HL-60/S4 treated with retinoic acid at 250 ng/mL for 4 days and 3 days (cell line): ENCODE results near the gene SUMO2.
"Not testable (repeated sequence)": the region's sequence is repeated elsewhere in the genome, so short reads cannot be mapped to it uniquely, and the experiment has no call there.

Experiments used
- in situ Hi-C: fragments of 300-500 bp; cut with MboI; formaldehyde crosslinking; loops from 2 replicates; pipeline ENCODE4 v1.7.0; 2022; ENCODE audit warnings: low sequenced_read_pairs

SUMO2 gene

GRCh38 chr17:75182319-75182568 lies 515 bp downstream of the SUMO2 start:
- in situ Hi-C loops: no loop called here

GRCh38 chr17:75181608-75182318 lies 996 bp downstream of the SUMO2 start:
- in situ Hi-C loops: no loop called here

DNA sequence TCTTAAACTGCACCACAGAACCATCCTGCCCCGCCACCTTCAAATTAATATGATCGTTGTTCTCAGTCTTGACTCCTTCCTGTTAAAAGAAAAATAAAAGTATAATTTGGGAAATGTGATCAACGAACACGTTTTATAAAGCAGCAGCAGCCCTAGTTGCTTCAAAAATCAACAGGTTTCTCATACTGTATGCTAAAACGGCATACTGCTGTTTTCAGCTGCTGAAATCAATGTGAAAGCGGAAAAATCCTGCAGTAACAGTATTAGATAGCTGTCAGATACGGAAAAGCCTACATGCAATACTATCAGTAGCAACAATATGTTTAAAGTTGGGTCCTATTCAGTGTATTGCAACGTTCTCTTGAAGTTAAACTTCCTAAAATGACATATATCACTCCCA lies 1.6 kb downstream of the SUMO2 start:
- in situ Hi-C loops: no loop called here

GRCh38 chr17:75178453-75178852 lies 4.3 kb downstream of the SUMO2 start:
- in situ Hi-C loops: no loop called here

GRCh38 chr17:75176625-75177024 lies 6.1 kb downstream of the SUMO2 start:
- in situ Hi-C loops: no loop called here

- in situ Hi-C loops: no loop called here
Measured at GRCh38 chr17:75174996-75175395, 7.8 kb downstream of the SUMO2 start.

- in situ Hi-C loops: no loop called here
Measured at GRCh38 chr17:75173526-75173925, 9.2 kb downstream of the SUMO2 start.

DNA sequence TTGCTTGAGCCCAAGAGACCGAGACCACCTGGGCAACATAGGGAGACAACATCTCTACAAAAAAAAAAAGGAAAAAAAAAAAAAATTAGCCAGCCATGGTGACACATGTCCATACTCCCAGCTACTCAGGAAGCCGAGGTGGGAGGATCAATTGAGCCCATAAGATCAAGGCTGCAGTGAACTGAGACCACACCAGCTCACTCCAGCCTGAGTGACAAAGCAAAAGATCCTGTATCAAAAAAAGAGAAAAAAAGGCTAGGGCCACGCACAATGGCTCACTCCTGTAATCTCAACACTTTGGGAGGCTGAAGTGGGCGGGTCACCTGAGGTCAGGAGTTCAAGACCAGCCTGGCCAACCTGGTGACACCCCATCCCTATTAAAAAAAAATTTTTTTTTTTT lies 13.8 kb downstream of the SUMO2 start:
- in situ Hi-C loops: no loop called here

DNA sequence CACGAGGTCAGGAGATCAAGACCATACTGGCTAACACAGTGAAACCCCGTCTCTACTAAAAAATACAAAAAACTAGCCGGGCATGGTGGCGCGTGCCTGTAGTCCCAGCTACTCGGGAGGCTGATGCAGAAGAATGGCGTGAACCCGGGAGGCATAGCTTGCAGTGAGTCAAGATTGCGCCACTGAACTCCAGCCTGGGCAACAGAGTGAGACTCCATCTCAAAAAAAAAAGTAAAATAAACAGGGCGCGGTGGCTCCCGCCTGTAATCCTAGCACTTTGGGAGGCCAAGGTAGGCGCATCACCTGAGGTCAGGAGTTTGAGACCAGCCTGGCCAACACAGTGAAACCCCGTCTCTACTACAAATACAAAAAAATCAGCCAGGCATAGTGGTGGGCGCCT lies 18.2 kb downstream of the SUMO2 start:
- in situ Hi-C loops: not testable (repeated sequence)

DNA sequence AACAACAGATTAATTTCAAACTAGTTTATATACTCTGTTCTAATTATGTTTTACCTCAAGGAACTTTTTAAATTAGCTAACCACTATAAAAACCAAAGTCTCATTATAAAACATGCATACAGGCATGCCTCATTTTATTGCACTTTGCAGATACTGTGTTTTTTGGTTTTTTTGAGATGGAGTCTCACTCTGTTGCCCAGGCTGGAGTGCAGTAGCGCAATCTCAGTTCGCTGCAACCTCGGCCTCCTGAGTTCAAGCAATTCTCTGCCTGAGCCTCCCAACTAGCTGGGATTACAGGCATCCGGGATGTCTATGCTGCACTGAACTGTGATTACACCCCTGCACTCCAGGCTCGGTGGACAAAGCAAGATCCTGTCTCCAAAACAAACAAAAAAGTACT lies 19.7 kb downstream of the SUMO2 start:
- in situ Hi-C loops: no loop called here

- in situ Hi-C loops: no loop called here
Measured at GRCh38 chr17:75160211-75160610, 22.5 kb downstream of the SUMO2 start.

DNA sequence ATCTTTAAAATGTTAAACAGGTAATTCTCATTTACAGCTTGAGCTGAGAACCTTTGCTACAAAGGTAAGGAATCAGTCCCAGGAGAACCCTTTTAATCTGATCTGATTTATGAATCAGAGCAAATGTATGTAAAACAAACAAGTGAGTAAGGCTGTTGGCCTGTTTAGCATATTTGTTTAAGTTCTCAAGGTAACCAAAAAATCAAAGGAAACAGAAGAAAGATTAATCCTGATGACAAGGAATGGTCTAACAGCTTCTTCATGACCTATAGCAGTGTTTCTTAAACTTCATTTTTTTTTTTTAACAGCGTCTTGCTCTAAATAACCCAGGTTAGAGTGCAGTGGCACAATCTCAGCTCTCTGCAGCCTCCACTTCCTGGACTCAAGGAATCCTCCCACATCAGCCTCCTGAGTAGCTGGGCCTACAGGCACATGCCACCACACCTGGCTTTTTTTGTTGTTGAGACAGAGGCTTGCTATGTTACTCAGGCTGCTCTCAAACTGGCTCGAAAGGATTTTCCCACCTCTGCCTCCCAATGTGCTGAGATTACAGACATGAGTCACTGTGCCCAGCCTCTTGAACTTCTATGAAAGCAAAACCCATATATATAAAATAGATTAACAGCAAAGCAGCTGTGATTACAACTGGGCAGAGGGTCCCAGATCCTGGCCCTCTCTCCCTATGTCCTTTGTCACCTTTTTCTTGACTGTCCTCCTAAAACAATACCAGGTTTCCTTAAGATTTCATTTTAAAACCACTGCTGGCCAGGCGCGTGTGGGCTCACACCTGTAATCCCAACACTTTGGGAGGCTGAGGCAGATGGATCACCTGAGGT lies 23.3 kb downstream of the SUMO2 start:
- in situ Hi-C loops: no loop called here

DNA sequence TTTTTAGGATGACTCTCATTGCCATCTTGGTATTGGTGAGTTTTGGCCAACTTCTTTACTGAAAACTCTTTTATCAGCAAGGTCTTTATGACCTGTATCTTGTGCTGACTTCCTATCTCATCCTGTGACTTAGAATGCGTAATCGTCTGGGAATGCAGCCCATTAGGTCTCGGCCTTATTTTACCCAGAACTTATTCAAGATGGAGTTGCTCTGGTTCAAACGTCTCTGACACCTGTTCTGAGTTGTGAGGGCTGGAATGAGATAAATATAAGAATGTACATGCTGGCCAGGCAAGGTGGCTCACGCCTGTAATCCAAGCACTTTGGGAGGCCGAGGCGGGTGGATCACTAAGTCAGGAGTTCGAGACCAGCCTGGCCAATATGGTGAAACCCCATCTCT lies 24.3 kb downstream of the SUMO2 start:
- in situ Hi-C loops: not testable (repeated sequence)

DNA sequence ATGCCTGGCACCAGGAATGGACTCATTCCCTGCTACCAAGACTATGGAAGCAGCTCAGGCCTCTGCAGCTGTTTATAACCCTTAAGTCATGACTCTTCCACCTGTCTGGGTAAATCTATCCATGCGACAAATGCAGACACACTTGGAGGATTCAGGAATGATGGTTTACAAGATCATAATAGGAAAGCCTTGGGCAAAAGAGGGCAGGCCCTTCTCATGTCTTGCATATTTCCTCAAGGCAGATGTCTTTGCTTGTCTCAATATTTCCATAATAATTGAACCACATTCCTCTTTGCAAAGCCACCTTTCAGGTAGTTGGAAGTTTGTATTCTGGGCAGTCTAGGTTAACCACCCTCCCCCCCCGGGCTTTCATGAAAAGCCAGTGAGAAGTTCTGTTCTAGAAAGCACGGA lies 27.6 kb downstream of the SUMO2 start:
- in situ Hi-C loops: no loop called here

DNA sequence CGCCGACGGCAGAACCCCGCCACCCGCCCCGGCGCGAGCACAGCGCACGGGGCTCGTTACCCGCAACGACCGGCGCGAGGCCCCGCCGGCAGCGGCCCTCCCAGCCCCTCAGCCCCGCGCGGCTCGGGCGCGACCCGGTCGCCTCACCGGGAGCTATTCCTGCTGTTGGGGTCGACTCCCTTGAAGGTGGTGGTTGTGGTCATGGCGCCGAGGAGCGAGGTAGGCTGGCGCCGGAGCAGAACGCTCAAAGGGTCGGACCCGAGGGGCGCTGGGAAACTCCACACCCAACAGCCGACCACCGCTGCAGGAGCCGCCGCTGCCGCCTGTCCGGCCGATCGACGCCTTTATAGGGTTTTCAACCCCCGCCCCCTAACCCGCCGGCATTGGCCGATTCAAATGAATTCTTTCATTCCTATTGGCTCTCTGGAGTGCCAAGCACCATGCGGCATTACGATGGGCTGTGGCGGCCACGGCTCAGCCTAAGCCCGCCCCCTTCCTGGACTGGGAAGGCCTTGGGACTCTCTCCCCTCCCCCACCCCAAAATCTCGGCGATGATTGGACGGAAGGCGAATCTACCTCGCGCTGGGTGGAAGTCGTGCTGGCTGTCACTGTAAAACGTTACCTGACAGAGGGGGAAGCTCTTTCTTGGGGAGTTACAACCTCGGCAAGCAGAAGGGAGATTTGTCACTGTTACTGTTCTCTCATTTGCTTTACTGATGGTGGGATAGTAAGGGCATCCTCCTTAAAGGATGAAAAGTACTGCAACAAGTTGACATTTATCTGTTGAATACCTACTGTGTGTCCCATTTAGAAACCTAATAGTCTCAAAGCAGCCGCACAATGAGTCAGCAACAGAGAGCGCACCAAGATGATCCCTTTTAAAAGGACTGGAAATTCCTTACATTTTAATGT lies 28.3 kb downstream of the SUMO2 start, which contains the start of gene JPT1:
Gene JPT1, minus strand, starts transcription at position 318 of the 912 bp plus-strand sequence. Its CDS starts 115 bp downstream, at position 203.
- in situ Hi-C loops: no loop called here

GRCh38 chr17:75153780-75154194 lies 29.0 kb downstream of the SUMO2 start:
- in situ Hi-C loops: no loop called here

GRCh38 chr17:75152922-75153779 lies 29.6 kb downstream of the SUMO2 start:
- in situ Hi-C loops: no loop called here

- in situ Hi-C loops: no loop called here
Measured at GRCh38 chr17:75152523-75152921, 30.2 kb downstream of the SUMO2 start.

GRCh38 chr17:75151930-75152329 lies 30.8 kb downstream of the SUMO2 start:
- in situ Hi-C loops: no loop called here

DNA sequence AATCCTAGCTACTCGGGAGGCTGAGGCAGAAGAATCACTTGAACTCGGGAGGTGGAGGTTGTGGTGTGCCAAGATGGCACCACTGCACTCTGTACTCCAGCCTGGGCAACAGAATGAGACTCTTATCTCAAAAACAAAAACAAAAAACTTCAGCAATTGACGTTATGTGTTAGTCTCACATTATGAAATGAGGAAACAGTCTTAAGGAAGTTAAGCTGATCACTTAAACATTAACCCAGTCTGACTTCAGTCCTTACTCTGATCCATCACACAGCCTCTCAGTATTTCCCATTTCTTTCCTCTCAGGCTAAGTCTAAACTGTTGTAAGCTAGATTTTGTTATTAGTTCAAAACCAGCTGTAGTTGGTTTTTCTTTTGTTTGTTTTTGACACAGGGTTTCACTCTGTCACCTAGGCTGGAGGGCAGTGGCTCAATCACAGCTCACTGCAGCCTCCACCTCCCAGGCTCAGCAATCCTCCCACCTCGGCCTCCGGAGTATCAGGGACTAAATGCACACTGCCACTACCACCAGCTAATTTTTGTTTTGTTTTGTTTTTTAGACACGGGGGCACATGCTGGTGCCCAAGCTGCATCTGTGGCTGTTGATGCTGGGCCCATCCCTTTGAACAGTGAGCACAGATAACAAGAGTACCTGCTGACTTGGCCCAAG lies 34.7 kb downstream of the SUMO2 start:
- in situ Hi-C loops: no loop called here
